Measurements from ENCODE around the gene SMIM41.

SMIM41 gene

GRCh38 chr12:52049286-52049685 lies 30.2 kb upstream of the SMIM41 start:
- no peaks in the 10 kb centered on the region for H3K27me3 ChIP-seq
- DNase-seq = no peak
- no peak overlapping the region for H3K4me3 ChIP-seq (ENCODE audit: low read depth, low read length)
- peaks cover 2% of the 10 kb centered on the region for H3K36me3 ChIP-seq
- peaks cover 6% of the 10 kb centered on the region; the same call in 1 of the 2 replicates for H3K4me1 ChIP-seq
- H3K9me3 ChIP-seq = no peaks in the 10 kb centered on the region
- TF ChIP-seq CTCF (IDR thresholded peaks at IDR 0.05; ENCODE audit: low read depth, low read length) = no peak

GRCh38 chr12:52049688-52050087 lies 29.8 kb upstream of the SMIM41 start:
- Histone ChIP-seq H3K9me3 (no peaks in the 10 kb centered on the region), H3K4me3 (ENCODE audit: low read depth, low read length) (no peak overlapping the region), H3K36me3 (peaks cover 3% of the 10 kb centered on the region), H3K27me3 (no peaks in the 10 kb centered on the region), H3K4me1 (peaks cover 6% of the 10 kb centered on the region; the same call in 1 of the 2 replicates)
- DNase-seq = no peak
- TF ChIP-seq CTCF (IDR thresholded peaks at IDR 0.05; ENCODE audit: low read depth, low read length) = no peak

GRCh38 chr12:52050116-52050757 lies 29.3 kb upstream of the SMIM41 start:
- no peak for TF ChIP-seq CTCF (IDR thresholded peaks at IDR 0.05; ENCODE audit: low read depth, low read length)
- peaks cover 3% of the 10 kb centered on the region for H3K36me3 ChIP-seq
- no peaks in the 10 kb centered on the region for H3K27me3 ChIP-seq
- peaks cover 6% of the 10 kb centered on the region; the same call in 1 of the 2 replicates for H3K4me1 ChIP-seq
- H3K4me3 ChIP-seq (ENCODE audit: low read depth, low read length) = peak overlapping the region; percentile 74
- DNase-seq = no peak
- H3K9me3 ChIP-seq = no peaks in the 10 kb centered on the region

GRCh38 chr12:52050758-52051541 lies 28.6 kb upstream of the SMIM41 start, which contains the start of gene NR4A1:
Gene NR4A1, plus strand, starts transcription at chr12:52051442. Its CDS starts 2,887 bp downstream, at chr12:52054329.
- H3K4me1 ChIP-seq = peaks cover 6% of the 10 kb centered on the region; the same call in 1 of the 2 replicates
- peak; percentile 15 for TF ChIP-seq CTCF (IDR thresholded peaks at IDR 0.05; ENCODE audit: low read depth, low read length)

GRCh38 chr12:52052468-52053186 lies 26.9 kb upstream of the SMIM41 start:
- TF ChIP-seq CTCF (IDR thresholded peaks at IDR 0.05; ENCODE audit: low read depth, low read length) = no peak
- no peak for DNase-seq
- peaks cover 6% of the 10 kb centered on the region; the same call in 1 of the 2 replicates for H3K4me1 ChIP-seq
- no peak overlapping the region for H3K4me3 ChIP-seq (ENCODE audit: low read depth, low read length)
- no peaks in the 10 kb centered on the region for H3K9me3 ChIP-seq
- H3K27me3 ChIP-seq = no peaks in the 10 kb centered on the region
- H3K36me3 ChIP-seq = peaks cover 12% of the 10 kb centered on the region

More at GRCh38 chr12:52050758-52051541, 28.6 kb upstream of the SMIM41 start, which contains the start of gene NR4A1:
- peak within 1 kb of the TSS; percentile 74 for H3K4me3 ChIP-seq (ENCODE audit: low read depth, low read length)
- peaks cover 3% of the 10 kb centered on the region for H3K36me3 ChIP-seq
- DNase-seq = peak; percentile 96
- no peaks in the 10 kb centered on the region for H3K9me3 ChIP-seq
- H3K27me3 ChIP-seq = no peaks in the 10 kb centered on the region
